Astrocyte (in vitro differentiated cells and primary cell): ENCODE measurements around the gene PDGFC. TPM values are rescaled to one million over a fixed set of nuclear protein-coding genes. Genes with fewer than 3 reads are reported as not detected.

Experiments
- DNase-seq: peaks from one replicate; pipeline ENCODE4 v3.0.0-alpha.2; 2010; ENCODE audit warnings: low read depth
- FAIRE-seq: peaks from 2 replicates; lab custom pipeline; 2011; peaks lifted over from hg19 to GRCh38; lab: Jason Lieb, UNC
- H2AFZ ChIP-seq: 2 replicates; pipeline ENCODE4 v1.6.0; 2012; ENCODE audit warnings: low read depth, low read length, inconsistent platforms
- H3K27ac ChIP-seq: 2 replicates; pipeline ENCODE4 v1.5.1; 2011; ENCODE audit warnings: low read depth, low read length, inconsistent platforms
- H3K27me3 ChIP-seq: 2 replicates; pipeline ENCODE4 v1.6.0; 2011; ENCODE audit warnings: low read length, inconsistent platforms; ENCODE audit not compliant: insufficient read depth
- H3K36me3 ChIP-seq: 2 replicates; pipeline ENCODE4 v1.5.1; 2011; ENCODE audit warnings: low read length, inconsistent platforms; ENCODE audit not compliant: insufficient read depth
- H3K4me1 ChIP-seq: 2 replicates; pipeline ENCODE4 v1.5.1; 2011; ENCODE audit warnings: low read length, inconsistent platforms; ENCODE audit not compliant: insufficient read depth
- H3K4me2 ChIP-seq: 2 replicates; pipeline ENCODE4 v1.6.0; 2012; ENCODE audit warnings: low read length, inconsistent platforms
- H3K4me3 ChIP-seq: 2 replicates; pipeline ENCODE4 v1.5.1; 2011; ENCODE audit warnings: low read depth, mild to moderate bottlenecking, low read length, inconsistent platforms; ENCODE audit not compliant: insufficient read depth
- H3K79me2 ChIP-seq: 2 replicates; pipeline ENCODE4 v1.6.0; 2012; ENCODE audit warnings: mild to moderate bottlenecking, low read length, inconsistent platforms; ENCODE audit not compliant: insufficient read depth
- H3K9ac ChIP-seq: 2 replicates; pipeline ENCODE4 v1.6.0; 2012; ENCODE audit warnings: mild to moderate bottlenecking, low read length, inconsistent platforms
- H3K9me3 ChIP-seq: 2 replicates; pipeline ENCODE4 v1.5.1; 2012; ENCODE audit warnings: low read depth, mild to moderate bottlenecking, low read length, inconsistent platforms; ENCODE audit not compliant: insufficient read depth
- H4K20me1 ChIP-seq: 2 replicates; pipeline ENCODE4 v1.6.0; 2012; ENCODE audit warnings: low read length, inconsistent platforms; ENCODE audit not compliant: insufficient read depth
- H3K27ac Mint-ChIP-seq: one replicate; pipeline ENCODE4 v1.8.0; 2021; ENCODE audit warnings: mild to moderate bottlenecking, mixed read lengths; ENCODE audit not compliant: unreplicated experiment
- H3K27me3 Mint-ChIP-seq: one replicate; pipeline ENCODE4 v1.8.0; 2021; ENCODE audit warnings: low read depth, mixed read lengths; ENCODE audit not compliant: unreplicated experiment
- H3K36me3 Mint-ChIP-seq: one replicate; pipeline ENCODE4 v1.8.0; 2021; ENCODE audit warnings: low read depth, mixed read lengths; ENCODE audit not compliant: unreplicated experiment
- H3K4me1 Mint-ChIP-seq: one replicate; pipeline ENCODE4 v1.8.0; 2021; ENCODE audit warnings: low read depth, mixed read lengths; ENCODE audit not compliant: unreplicated experiment
- H3K4me3 Mint-ChIP-seq: one replicate; pipeline ENCODE4 v1.8.0; 2021; ENCODE audit warnings: mild to moderate bottlenecking, moderate library complexity, mixed read lengths; ENCODE audit not compliant: unreplicated experiment
- H3K9me3 Mint-ChIP-seq: one replicate; pipeline ENCODE4 v1.8.0; 2021; ENCODE audit warnings: mild to moderate bottlenecking, mixed read lengths; ENCODE audit not compliant: unreplicated experiment
- EZH2 ChIP-seq: IDR thresholded peaks from 2 replicates; pipeline ENCODE4 v1.6.1; 2012; ENCODE audit warnings: mild to moderate bottlenecking, low read length, inconsistent platforms; ENCODE audit not compliant: insufficient read depth
- total RNA-seq: library from RNA; stranded (reverse); gene quantifications from 2 replicates; pipeline ENCODE4 v1.2.1, GENCODE V29; 2021
- TF ChIP-seq, protein P1 (sequence below): IDR thresholded peaks from 2 replicates; pipeline ENCODE4 v1.5.1; 2011; ENCODE audit warnings: low read depth, mild to moderate bottlenecking, inconsistent platforms, low read length, moderate library complexity; ENCODE audit not compliant: insufficient read depth

PDGFC gene
- total RNA-seq, 1 donor from 2014 or later, result 167 TPM

DNA sequence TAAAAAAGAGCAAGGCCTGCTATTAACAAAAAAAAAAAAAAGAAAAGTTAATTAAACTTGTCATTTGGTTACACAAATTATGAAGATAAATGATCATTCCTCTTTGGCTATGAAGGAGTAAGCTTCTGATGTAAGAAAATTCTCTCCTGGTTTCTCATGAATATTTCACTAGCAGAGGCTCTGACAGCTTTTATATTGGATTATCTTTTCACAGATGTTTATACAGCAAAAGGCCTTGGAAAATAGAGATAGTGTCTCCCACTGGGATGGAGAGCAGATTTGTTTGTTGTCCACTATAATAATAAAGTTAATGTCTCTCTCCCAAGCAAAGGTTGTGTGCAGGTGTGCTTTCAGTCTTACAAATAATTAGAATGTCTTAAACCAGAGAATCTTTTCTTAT lies 40.7 kb upstream of the PDGFC start:
- H3K27me3 ChIP-seq, result no peaks in the 10 kb centered on the region
- H2AFZ ChIP-seq, result no peak overlapping the region

DNA sequence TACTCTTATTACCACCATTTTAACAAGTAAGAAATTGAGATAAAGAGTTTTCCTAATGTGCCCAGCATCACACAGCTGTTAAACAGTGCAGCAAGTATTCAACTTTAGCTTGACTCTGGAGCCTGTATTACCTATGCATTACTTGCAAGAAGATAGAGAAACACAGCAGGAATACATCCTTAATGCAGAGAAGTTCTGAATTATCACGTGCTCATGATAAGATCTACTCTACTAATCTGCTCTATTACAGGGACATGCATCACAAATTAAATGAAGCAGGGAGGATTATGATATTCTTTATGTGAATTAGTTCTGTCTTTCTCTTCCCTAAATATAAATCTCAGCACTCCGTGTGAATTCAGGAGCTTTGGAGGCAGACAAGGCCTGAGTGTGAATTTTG lies 39.0 kb upstream of the PDGFC start:
- Mint-ChIP-seq H3K4me1 (peaks cover 28% of the 10 kb centered on the region), H3K36me3 (no peaks in the 10 kb centered on the region), H3K9me3 (no peaks in the 10 kb centered on the region), H3K4me3 (no peak overlapping the region), H3K27ac (no peak overlapping the region), H3K27me3 (no peaks in the 10 kb centered on the region)
- Histone ChIP-seq H3K9ac (no peak overlapping the region), H3K4me2 (no peak overlapping the region), H3K4me1 (peaks cover 25% of the 10 kb centered on the region), H3K9me3 (no peaks in the 10 kb centered on the region), H3K79me2 (no peaks in the 10 kb centered on the region), H3K4me3 (no peak overlapping the region), H3K27ac (no peak overlapping the region), H4K20me1 (no peaks in the 10 kb centered on the region), H2AFZ (no peak overlapping the region), H3K27me3 (no peaks in the 10 kb centered on the region), H3K36me3 (no peaks in the 10 kb centered on the region)
- DNase-seq (no peak), FAIRE-seq (no peak)
- no peak for TF ChIP-seq EZH2
- TF ChIP-seq, protein P1, sequence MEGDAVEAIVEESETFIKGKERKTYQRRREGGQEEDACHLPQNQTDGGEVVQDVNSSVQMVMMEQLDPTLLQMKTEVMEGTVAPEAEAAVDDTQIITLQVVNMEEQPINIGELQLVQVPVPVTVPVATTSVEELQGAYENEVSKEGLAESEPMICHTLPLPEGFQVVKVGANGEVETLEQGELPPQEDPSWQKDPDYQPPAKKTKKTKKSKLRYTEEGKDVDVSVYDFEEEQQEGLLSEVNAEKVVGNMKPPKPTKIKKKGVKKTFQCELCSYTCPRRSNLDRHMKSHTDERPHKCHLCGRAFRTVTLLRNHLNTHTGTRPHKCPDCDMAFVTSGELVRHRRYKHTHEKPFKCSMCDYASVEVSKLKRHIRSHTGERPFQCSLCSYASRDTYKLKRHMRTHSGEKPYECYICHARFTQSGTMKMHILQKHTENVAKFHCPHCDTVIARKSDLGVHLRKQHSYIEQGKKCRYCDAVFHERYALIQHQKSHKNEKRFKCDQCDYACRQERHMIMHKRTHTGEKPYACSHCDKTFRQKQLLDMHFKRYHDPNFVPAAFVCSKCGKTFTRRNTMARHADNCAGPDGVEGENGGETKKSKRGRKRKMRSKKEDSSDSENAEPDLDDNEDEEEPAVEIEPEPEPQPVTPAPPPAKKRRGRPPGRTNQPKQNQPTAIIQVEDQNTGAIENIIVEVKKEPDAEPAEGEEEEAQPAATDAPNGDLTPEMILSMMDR, result no peak

More for the DNA sequence above, 40.7 kb upstream of the PDGFC start:
- H3K9me3 Mint-ChIP-seq, result no peaks in the 10 kb centered on the region
- Histone ChIP-seq H3K4me3 (no peak overlapping the region), H3K4me2 (peak overlapping the region; percentile 45), H3K27ac (peak overlapping the region; percentile 72), H3K9me3 (no peaks in the 10 kb centered on the region), H3K36me3 (no peaks in the 10 kb centered on the region), H3K79me2 (no peaks in the 10 kb centered on the region), H3K9ac (peak overlapping the region; percentile 8), H3K4me1 (peaks cover 25% of the 10 kb centered on the region), H4K20me1 (no peaks in the 10 kb centered on the region)
- peak overlapping the region; percentile 94 for H3K27ac Mint-ChIP-seq
- peaks cover 32% of the 10 kb centered on the region for H3K4me1 Mint-ChIP-seq
- H3K36me3 Mint-ChIP-seq, result no peaks in the 10 kb centered on the region
- DNase-seq (peak; percentile 33), FAIRE-seq (no peak)
- TF ChIP-seq, protein P1, result no peak
- no peak for TF ChIP-seq EZH2
- H3K4me3 Mint-ChIP-seq, result no peak overlapping the region
- no peaks in the 10 kb centered on the region for H3K27me3 Mint-ChIP-seq

DNA sequence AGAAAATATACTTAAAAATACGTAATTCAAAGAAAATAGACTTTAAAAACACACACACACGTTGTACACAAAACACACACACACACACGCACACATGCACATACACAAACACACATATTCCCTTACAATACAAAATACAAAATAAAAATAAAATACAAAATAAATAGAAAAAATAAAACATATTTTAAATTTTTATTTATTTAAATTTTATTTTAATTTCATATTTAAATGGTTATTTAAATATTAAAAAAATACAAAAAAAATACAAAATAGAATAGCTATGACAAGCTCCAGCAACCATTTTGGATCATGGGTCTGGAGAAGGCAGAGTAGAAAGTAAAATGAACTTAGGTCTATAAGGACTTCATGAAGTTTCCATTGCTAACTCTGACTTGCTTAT lies 34.2 kb upstream of the PDGFC start:
- H3K27ac Mint-ChIP-seq, result no peak overlapping the region
- no peak for DNase-seq
- H3K4me1 Mint-ChIP-seq, result peaks cover 32% of the 10 kb centered on the region
- Histone ChIP-seq H2AFZ (no peak overlapping the region), H3K4me2 (no peak overlapping the region), H3K9me3 (no peaks in the 10 kb centered on the region), H3K27me3 (no peaks in the 10 kb centered on the region), H3K9ac (no peak overlapping the region), H3K79me2 (no peaks in the 10 kb centered on the region), H4K20me1 (no peaks in the 10 kb centered on the region), H3K4me3 (no peak overlapping the region), H3K36me3 (no peaks in the 10 kb centered on the region), H3K27ac (no peak overlapping the region), H3K4me1 (no peaks in the 10 kb centered on the region)
- peaks cover 1% of the 10 kb centered on the region for H3K9me3 Mint-ChIP-seq
- no peaks in the 10 kb centered on the region for H3K27me3 Mint-ChIP-seq
- no peak for TF ChIP-seq EZH2
- TF ChIP-seq, protein P1, result no peak
- H3K36me3 Mint-ChIP-seq, result no peaks in the 10 kb centered on the region
- FAIRE-seq, result no peak
- H3K4me3 Mint-ChIP-seq, result no peak overlapping the region
